H1 (cell line): ENCODE results near the gene STX18. TPM values are rescaled to one million over a fixed set of nuclear protein-coding genes. Genes with fewer than 3 reads are reported as not detected.

Experiments used
- CTCF ChIA-PET: fragments of 300-600 bp; sonication (Branson Sonifier 250); formaldehyde crosslinking; loops from one replicate; lab custom pipeline; 2021; ENCODE audit not compliant: partially characterized antibody; lab: Charles Lee
- POLR2A ChIA-PET: fragments of 300-600 bp; sonication (Branson Sonifier 250); formaldehyde crosslinking; loops from one replicate; lab custom pipeline; 2021; ENCODE audit warnings: inconsistent platforms; ENCODE audit not compliant: partially characterized antibody; lab: Charles Lee
- DNase-seq, 2 experiments: peaks; one replicate each; pipeline versions ENCODE4 v3.0.0 to v3.0.0-alpha.2; 2010 to 2022; ENCODE audit warnings: low spot score in 2 of 2, low read depth in 1 of 2, mixed read lengths in 1 of 2
- FAIRE-seq: peaks from 2 replicates; lab custom pipeline; 2011; peaks lifted over from hg19 to GRCh38; lab: Jason Lieb, UNC
- H2AFZ ChIP-seq: 2 replicates; pipeline ENCODE4 v1.8.1; 2012; ENCODE audit warnings: low read length, inconsistent platforms
- H2AK5ac ChIP-seq: 2 replicates; pipeline ENCODE4 v1.6.1; 2013; ENCODE audit warnings: low read depth, low read length
- H2BK120ac ChIP-seq: replicated peaks from 2 replicates; pipeline ENCODE3; 2013; ENCODE audit warnings: low read depth, low read length, inconsistent platforms
- H2BK12ac ChIP-seq: 2 replicates; pipeline ENCODE4 v1.6.1; 2013; ENCODE audit warnings: low read depth, low read length
- H2BK15ac ChIP-seq: 2 replicates; pipeline ENCODE4 v1.6.1; 2013; ENCODE audit warnings: low read length
- H2BK20ac ChIP-seq: 2 replicates; pipeline ENCODE4 v1.6.1; 2013; ENCODE audit warnings: low read length
- H2BK5ac ChIP-seq: 2 replicates; pipeline ENCODE4 v1.6.1; 2013; ENCODE audit warnings: low read depth, low read length
- H3K14ac ChIP-seq: 2 replicates; pipeline ENCODE4 v1.6.1; 2013; ENCODE audit warnings: inconsistent platforms; ENCODE audit not compliant: insufficient read length
- H3K18ac ChIP-seq: 2 replicates; pipeline ENCODE4 v1.6.1; 2013; ENCODE audit warnings: low read length; ENCODE audit errors: extremely low read depth
- H3K23ac ChIP-seq: 2 replicates; pipeline ENCODE4 v1.6.1; 2013; ENCODE audit warnings: inconsistent platforms; ENCODE audit not compliant: insufficient read length
- H3K23me2 ChIP-seq: 2 replicates; pipeline ENCODE4 v1.6.1; 2013; ENCODE audit warnings: low read depth, low read length
- H3K27ac ChIP-seq: 2 replicates; pipeline ENCODE4 v1.6.1; 2011; ENCODE audit warnings: low read depth, low read length, inconsistent platforms
- H3K27me3 ChIP-seq, 4 experiments: replicated peaks in 1 of 4; 1 replicate in 1 of 4; 2 replicates in 3 of 4; pipeline versions ENCODE4 v1.6.1 to v1.8.1; 2011 to 2013; ENCODE audit warnings: low read length in 3 of 4, mild to moderate bottlenecking in 3 of 4, inconsistent platforms in 2 of 4, mixed read lengths in 2 of 4, moderate library complexity in 1 of 4; ENCODE audit not compliant: control insufficient read depth in 3 of 4, insufficient read depth in 3 of 4; ENCODE audit errors: extremely low read depth in 1 of 4
- H3K36me3 ChIP-seq, 4 experiments: 2 replicates each; pipeline versions ENCODE4 v1.6.1 to v1.8.1; 2011 to 2013; ENCODE audit warnings: mild to moderate bottlenecking in 4 of 4, low read length in 3 of 4, moderate library complexity in 2 of 4, control low read depth in 1 of 4, inconsistent platforms in 1 of 4; ENCODE audit not compliant: insufficient read depth in 4 of 4, control insufficient read depth in 2 of 4
- H3K4ac ChIP-seq: replicated peaks from 2 replicates; pipeline ENCODE3; 2013; ENCODE audit warnings: low read length, low read depth, mixed read lengths, inconsistent platforms; ENCODE audit not compliant: insufficient read length
- H3K4me1 ChIP-seq, 4 experiments: replicated peaks in 1 of 4; 1 replicate in 1 of 4; 2 replicates in 3 of 4; pipeline versions ENCODE4 v1.6.1 to v1.8.1; 2011 to 2013; ENCODE audit warnings: low read length in 3 of 4, inconsistent platforms in 2 of 4, mixed read lengths in 1 of 4; ENCODE audit not compliant: insufficient read depth in 4 of 4, control insufficient read depth in 3 of 4
- H3K4me2 ChIP-seq, 2 experiments: 2 replicates each; pipeline versions ENCODE4 v1.6.1 to v1.8.1; 2011 to 2013; ENCODE audit warnings: low read depth in 2 of 2, low read length in 2 of 2, control low read depth in 1 of 2, inconsistent platforms in 1 of 2, mild to moderate bottlenecking in 1 of 2; ENCODE audit not compliant: insufficient read depth in 1 of 2
- H3K4me3 ChIP-seq, 4 experiments: fragments of 200-600, 300-600 bp in 1 of 4; sonication (generic), shearing (Covaris generic), sonication (Bioruptor Twin) in 1 of 4; 2 replicates each; pipeline versions ENCODE4 v1.5.1 to v1.8.1; 2011 to 2016; ENCODE audit warnings: low read length in 4 of 4, low read depth in 3 of 4, control low read depth in 2 of 4, inconsistent platforms in 2 of 4, mild to moderate bottlenecking in 2 of 4, mixed read lengths in 1 of 4, moderate library complexity in 1 of 4; ENCODE audit not compliant: insufficient read depth in 2 of 4; ENCODE audit errors: extremely low read depth in 1 of 4
- H3K56ac ChIP-seq: replicated peaks from 2 replicates; pipeline ENCODE3; 2013; ENCODE audit warnings: low read depth, mild to moderate bottlenecking, mixed read lengths, low read length, inconsistent platforms; ENCODE audit not compliant: insufficient read length
- H3K79me1 ChIP-seq: 2 replicates; pipeline ENCODE4 v1.6.1; 2013; ENCODE audit warnings: low read depth, low read length, control low read depth
- H3K79me2 ChIP-seq, 2 experiments: 2 replicates each; pipeline versions ENCODE4 v1.6.1 to v1.8.1; 2012 to 2013; ENCODE audit warnings: low read length in 2 of 2, mild to moderate bottlenecking in 2 of 2, inconsistent platforms in 1 of 2; ENCODE audit not compliant: insufficient read depth in 2 of 2, control insufficient read depth in 1 of 2
- H3K9ac ChIP-seq, 4 experiments: replicated peaks in 1 of 4; 1 replicate in 1 of 4; 2 replicates in 3 of 4; pipeline versions ENCODE4 v1.6.1 to v1.8.1; 2011 to 2013; ENCODE audit warnings: low read depth in 3 of 4, low read length in 3 of 4, control low read depth in 2 of 4, mild to moderate bottlenecking in 2 of 4, moderate library complexity in 2 of 4, inconsistent platforms in 1 of 4; ENCODE audit errors: extremely low read depth in 1 of 4
- H3K9me3 ChIP-seq, 2 experiments: 2 replicates each; pipeline versions ENCODE4 v1.6.1 to v1.8.1; 2012 to 2013; ENCODE audit warnings: mild to moderate bottlenecking in 2 of 2, moderate library complexity in 2 of 2, control low read depth in 1 of 2, inconsistent platforms in 1 of 2, low read depth in 1 of 2, low read length in 1 of 2, mixed read lengths in 1 of 2; ENCODE audit not compliant: insufficient read depth in 2 of 2
- H4K20me1 ChIP-seq, 2 experiments: replicated peaks in 1 of 2; 2 replicates each; pipeline versions ENCODE3 to v1.8.1; 2011 to 2013; ENCODE audit warnings: inconsistent platforms in 2 of 2, low read length in 2 of 2, mild to moderate bottlenecking in 1 of 2; ENCODE audit not compliant: insufficient read depth in 2 of 2, control insufficient read depth in 1 of 2
- H4K5ac ChIP-seq: 2 replicates; pipeline ENCODE4 v1.6.1; 2013; ENCODE audit warnings: low read length, low read depth, mixed read lengths, inconsistent platforms; ENCODE audit not compliant: insufficient read length
- H4K8ac ChIP-seq: 2 replicates; pipeline ENCODE4 v1.8.0; 2013; ENCODE audit warnings: mild to moderate bottlenecking, moderate library complexity, low read length, inconsistent platforms; ENCODE audit not compliant: insufficient read depth; ENCODE audit errors: extremely low read depth
- H4K91ac ChIP-seq: replicated peaks from 2 replicates; pipeline ENCODE3; 2013; ENCODE audit warnings: low read length, mixed read lengths, inconsistent platforms; ENCODE audit not compliant: insufficient read length
- BRCA1 ChIP-seq: IDR thresholded peaks from 2 replicates; pipeline ENCODE4 v1.6.1; 2012; ENCODE audit warnings: low read depth, low read length, improper control_type of control experiment
- CBX8 ChIP-seq: fragments of 300-800, 300-1000 bp; sonication (generic); IDR thresholded peaks from 2 replicates; pipeline ENCODE4 v1.7.1; 2016; ENCODE audit warnings: low read depth, low read length, borderline replicate concordance
- CTBP2 ChIP-seq: IDR thresholded peaks from 2 replicates; pipeline ENCODE4 v1.7.0; 2011; ENCODE audit warnings: borderline replicate concordance, mild to moderate bottlenecking, moderate library complexity, mixed read lengths, low read length; ENCODE audit not compliant: insufficient read depth, insufficient read length
- EZH2 ChIP-seq: fragments of 200-600 bp; sonication (generic); IDR thresholded peaks from 2 replicates; pipeline ENCODE4 v1.7.1; 2012; ENCODE audit warnings: low read depth, mild to moderate bottlenecking, moderate library complexity, low read length, inconsistent platforms; ENCODE audit not compliant: severe bottlenecking
- FOSL1 ChIP-seq: IDR thresholded peaks from 2 replicates; pipeline ENCODE4 v1.6.1; 2011; ENCODE audit warnings: mild to moderate bottlenecking, low read depth, low read length, moderate library complexity; ENCODE audit not compliant: insufficient read depth
- GTF2F1 ChIP-seq: IDR thresholded peaks from 2 replicates; pipeline ENCODE4 v1.6.1; 2012; ENCODE audit warnings: low read depth, low read length, improper control_type of control experiment, borderline replicate concordance
- POLR2A ChIP-seq, 2 experiments: IDR thresholded peaks; 1 replicate in 1 of 2; 2 replicates in 1 of 2; pipeline ENCODE4 v1.6.1; 2011; ENCODE audit warnings: low read depth in 2 of 2, low read length in 2 of 2, mild to moderate bottlenecking in 2 of 2; ENCODE audit errors: control extremely low read depth in 1 of 2
- SRF ChIP-seq: IDR thresholded peaks from 2 replicates; pipeline ENCODE4 v1.6.1; 2011; ENCODE audit warnings: mild to moderate bottlenecking, low read depth, low read length, moderate library complexity
- TAF7 ChIP-seq: optimal IDR thresholded peaks from 2 replicates; pipeline ENCODE3; 2011; ENCODE audit warnings: low read depth, mild to moderate bottlenecking, inconsistent platforms, low read length, moderate library complexity, borderline replicate concordance
- YY1 ChIP-seq: IDR thresholded peaks from 2 replicates; pipeline ENCODE4 v1.6.1; 2011; ENCODE audit warnings: low read depth, mild to moderate bottlenecking, low read length
- WGBS, 2 experiments: shearing (Covaris generic) in 1 of 2; methylation state at CpG; one replicate each; pipeline versions ENCODE4 v1.1.6 to v1.1.7; 2013 to 2015; ENCODE audit warnings: low lambda C conversion rate in 2 of 2, mixed read lengths in 2 of 2, inconsistent platforms in 1 of 2, low coverage in 1 of 2, missing lambda C conversion rate in 1 of 2; ENCODE audit not compliant: insufficient replicate concordance in 2 of 2, insufficient coverage in 1 of 2, insufficient read length in 1 of 2; ENCODE audit errors: extremely low coverage in 1 of 2, missing lambda C conversion rate in 1 of 2; 5-methylcytosine and 5-hydroxymethylcytosine counted together
- polyA plus RNA-seq, 7 experiments: library from polyadenylated mRNA; depleted of rRNA in 3 of 7; stranded (reverse) in 5 of 7; unstranded in 2 of 7; fragments of >200 nt in 5 of 7; fragments of 200-250 nt in 2 of 7; gene quantifications; 1 replicate in 5 of 7; 2 replicates in 1 of 7; 4 replicates in 1 of 7; pipeline versions ENCODE4 v1.2.1 to v1.2.3, GENCODE V29; 2011 to 2013; ENCODE audit warnings: missing spikeins in 2 of 7, mixed read lengths in 2 of 7
- total RNA-seq: library from RNA; stranded (reverse); fragmentation: NEBNext Ultra II Directional; extraction: Animal tissue kit (Norgen Biotek cat#: 25700); gene quantifications from 2 replicates; pipeline ENCODE4 v1.2.1, GENCODE V29; 2021
- TF ChIP-seq, protein P1 (sequence below): IDR thresholded peaks from 2 replicates; pipeline ENCODE4 v1.6.1; 2011; ENCODE audit warnings: low read depth, mild to moderate bottlenecking, low read length; ENCODE audit not compliant: insufficient read depth
- TF ChIP-seq, protein P2 (sequence below): IDR thresholded peaks from 2 replicates; pipeline ENCODE4 v1.6.1; 2012; ENCODE audit warnings: low read length, inconsistent platforms

STX18 gene
- total and polyA plus RNA-seq, 2 of the 8 experiments (the other 6 are each of a cell fraction or from before 2014, with no cell fraction given): 14.6 to 18.3 TPM

DNA sequence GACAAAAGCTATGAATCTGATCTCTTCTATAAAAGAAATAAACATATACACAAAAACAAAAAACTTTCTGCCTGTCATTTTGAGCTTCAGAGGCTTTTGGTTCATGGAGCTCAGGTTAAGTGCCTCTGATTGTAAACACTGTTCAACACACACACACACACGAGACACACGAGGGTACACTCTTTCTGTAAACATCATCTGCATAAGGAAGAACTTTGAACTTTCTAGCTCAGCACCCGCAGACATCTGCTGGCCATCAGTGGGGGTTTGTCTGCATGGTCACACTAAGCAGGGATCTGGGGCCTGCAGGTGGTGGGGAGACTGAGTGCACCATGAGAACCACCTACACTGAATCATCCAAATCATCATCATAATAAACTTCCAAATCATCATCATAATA lies 54.9 kb downstream of the STX18 start:
- Histone ChIP-seq H3K79me2 (no peaks in the 10 kb centered on the region), H3K4ac (no peak overlapping the region), H2BK5ac (no peak overlapping the region), H4K20me1 (peaks cover 0 to 2% of the 10 kb centered on the region in 2 experiments), H3K9me3 (no peaks in the 10 kb centered on the region), H3K79me1 (no peaks in the 10 kb centered on the region), H3K4me2 (no peak overlapping the region), H4K8ac (no peak overlapping the region), H2BK20ac (no peak overlapping the region), H3K18ac (no peak overlapping the region), H2BK120ac (no peak overlapping the region), H4K91ac (no peak overlapping the region), H3K23ac (no peak overlapping the region), H3K14ac (no peak overlapping the region), H2AK5ac (no peak overlapping the region), H3K27ac (no peak overlapping the region), H3K4me3 (no peak overlapping the region), H2BK15ac (no peak overlapping the region), H4K5ac (no peak overlapping the region), H3K56ac (no peak overlapping the region), H2BK12ac (no peak overlapping the region), H3K36me3 (no peaks in the 10 kb centered on the region), H3K23me2 (no peaks in the 10 kb centered on the region), H2AFZ (no peak overlapping the region), H3K27me3 (peaks cover 0 to 1% (median 0%) of the 10 kb centered on the region in 4 experiments; a peak in 1 of 7 replicates), H3K4me1 (peaks cover 0 to 8% (median 2%) of the 10 kb centered on the region in 4 experiments; a peak in 4 of 7 replicates), H3K9ac (no peak overlapping the region)
- FAIRE-seq (no peak), DNase-seq (no peak)
- WGBS, 2 experiments: 92% methylated on average over 3 of the region's 3 CpGs; no CpG with 5 or more reads in 1 of the 2 experiments
- POLR2A ChIA-PET: no interaction called here
- CTCF ChIA-PET: interaction anchor here (0.9 to 3.7 kb wide), 8 partner anchors 16 to 392 kb away, joined by 3 to 21 read pairs (median 6); no protein-coding TSS in a partner anchor
- no peak for TF ChIP-seq POLR2A (IDR thresholded peaks at IDR 0.05; ENCODE audit: control extremely low read depth in 1 of 2, low read depth in 2 of 2, low read length in 2 of 2)
- no peak for TF ChIP-seq CBX8
- TF ChIP-seq TAF7: no peak
- no peak for TF ChIP-seq YY1
- no peak for TF ChIP-seq SRF
- TF ChIP-seq, protein P1, sequence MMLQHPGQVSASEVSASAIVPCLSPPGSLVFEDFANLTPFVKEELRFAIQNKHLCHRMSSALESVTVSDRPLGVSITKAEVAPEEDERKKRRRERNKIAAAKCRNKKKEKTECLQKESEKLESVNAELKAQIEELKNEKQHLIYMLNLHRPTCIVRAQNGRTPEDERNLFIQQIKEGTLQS: no peak
- no peak for TF ChIP-seq FOSL1
- TF ChIP-seq EZH2: no peak
- no peak for TF ChIP-seq GTF2F1
- no peak for TF ChIP-seq BRCA1
- TF ChIP-seq CTBP2: no peak
- TF ChIP-seq, protein P2, sequence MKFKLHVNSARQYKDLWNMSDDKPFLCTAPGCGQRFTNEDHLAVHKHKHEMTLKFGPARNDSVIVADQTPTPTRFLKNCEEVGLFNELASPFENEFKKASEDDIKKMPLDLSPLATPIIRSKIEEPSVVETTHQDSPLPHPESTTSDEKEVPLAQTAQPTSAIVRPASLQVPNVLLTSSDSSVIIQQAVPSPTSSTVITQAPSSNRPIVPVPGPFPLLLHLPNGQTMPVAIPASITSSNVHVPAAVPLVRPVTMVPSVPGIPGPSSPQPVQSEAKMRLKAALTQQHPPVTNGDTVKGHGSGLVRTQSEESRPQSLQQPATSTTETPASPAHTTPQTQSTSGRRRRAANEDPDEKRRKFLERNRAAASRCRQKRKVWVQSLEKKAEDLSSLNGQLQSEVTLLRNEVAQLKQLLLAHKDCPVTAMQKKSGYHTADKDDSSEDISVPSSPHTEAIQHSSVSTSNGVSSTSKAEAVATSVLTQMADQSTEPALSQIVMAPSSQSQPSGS: no peak
